Natural killer cell treated with Interleukin-12 subunit alpha and Interleukin-12 subunit beta and Interleukin-15 and Interleukin-18, amount 100 ng/mL, for 72 hours (primary cell): ENCODE data around the gene OR51B5. TPM values are rescaled to one million over a fixed set of nuclear protein-coding genes. Genes with fewer than 3 reads are reported as not detected.
"Not testable (repeated sequence)": the region's sequence is repeated elsewhere in the genome, so short reads cannot be mapped to it uniquely, and the experiment has no call there.

Source experiments
- ATAC-seq, 2 donors: fragments of 150-1000 bp; cut with Tn5 transposase in 1 of 2; sonication (Bioruptor Pico), chemical (Tn5 transposase) in 1 of 2; 2 replicates each; pipeline ENCODE4 v1.10.0; 2021
- DNase-seq: peaks from one replicate; pipeline ENCODE4 v3.0.0; 2022; ENCODE audit warnings: low spot score
- H3K27ac Mint-ChIP-seq, 2 donors: 1 replicate in 1 of 2; 2 replicates in 1 of 2; pipeline ENCODE4 v1.8.0; 2022; ENCODE audit warnings: mixed read lengths in 2 of 2, mild to moderate bottlenecking in 1 of 2, moderate library complexity in 1 of 2
- H3K27me3 Mint-ChIP-seq, 2 donors: 1 replicate in 1 of 2; 2 replicates in 1 of 2; pipeline ENCODE4 v1.8.0; 2022; ENCODE audit warnings: mixed read lengths in 2 of 2
- H3K36me3 Mint-ChIP-seq: one replicate; pipeline ENCODE4 v1.8.0; 2022; ENCODE audit warnings: mixed read lengths
- H3K4me1 Mint-ChIP-seq, 2 donors: 1 replicate in 1 of 2; 2 replicates in 1 of 2; pipeline ENCODE4 v1.8.0; 2022; ENCODE audit warnings: low read depth in 2 of 2, mixed read lengths in 2 of 2, mild to moderate bottlenecking in 1 of 2
- H3K4me3 Mint-ChIP-seq: one replicate; pipeline ENCODE4 v1.8.0; 2022; ENCODE audit warnings: mixed read lengths
- H3K9me3 Mint-ChIP-seq: 2 replicates; pipeline ENCODE4 v1.8.0; 2022; ENCODE audit warnings: mixed read lengths
- total RNA-seq, 2 donors: library from RNA; stranded (reverse); gene quantifications; one replicate each; pipeline ENCODE4 v1.2.3, GENCODE V29; 2022

OR51B5 gene
- total RNA-seq, 2 donors from 2014 or later, result not detected

DNA sequence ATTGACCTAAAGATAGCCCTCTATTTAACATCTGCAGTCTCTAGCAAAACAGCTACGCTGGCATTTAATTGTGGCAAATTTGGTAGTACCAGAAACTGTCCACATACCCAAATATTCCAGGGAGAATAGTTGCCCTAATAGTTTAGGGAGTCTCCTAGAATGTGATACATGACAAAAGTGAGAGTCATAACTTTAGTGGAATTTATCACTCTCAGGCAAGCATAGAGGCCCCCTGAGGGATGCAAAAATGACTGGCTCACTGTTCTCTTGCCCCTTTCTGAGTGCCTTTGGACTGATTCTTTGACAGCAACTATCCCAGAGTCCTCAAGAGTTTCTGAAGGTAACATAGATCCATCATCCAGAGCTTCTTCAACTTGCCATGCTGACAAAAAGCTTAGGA is 39.3 kb downstream of the OR51B5 start:
- Mint-ChIP-seq H3K4me3 (no peak overlapping the region), H3K9me3 (peaks cover 4% of the 10 kb centered on the region), H3K36me3 (no peaks in the 10 kb centered on the region), H3K27ac (no peak overlapping the region), H3K4me1 (no peaks in the 10 kb centered on the region), H3K27me3 (peaks cover 2 to 13% of the 10 kb centered on the region in 2 donors)
- ATAC-seq (no peak), DNase-seq (no peak)

GRCh38 chr11:5303626-5304025 is 39.7 kb downstream of the OR51B5 start:
- Mint-ChIP-seq H3K9me3 (peaks cover 4% of the 10 kb centered on the region), H3K4me1 (no peaks in the 10 kb centered on the region), H3K4me3 (no peak overlapping the region), H3K27ac (no peak overlapping the region), H3K36me3 (no peaks in the 10 kb centered on the region), H3K27me3 (peaks cover 2 to 13% of the 10 kb centered on the region in 2 donors)
- DNase-seq, result no peak
- no peak for ATAC-seq

DNA sequence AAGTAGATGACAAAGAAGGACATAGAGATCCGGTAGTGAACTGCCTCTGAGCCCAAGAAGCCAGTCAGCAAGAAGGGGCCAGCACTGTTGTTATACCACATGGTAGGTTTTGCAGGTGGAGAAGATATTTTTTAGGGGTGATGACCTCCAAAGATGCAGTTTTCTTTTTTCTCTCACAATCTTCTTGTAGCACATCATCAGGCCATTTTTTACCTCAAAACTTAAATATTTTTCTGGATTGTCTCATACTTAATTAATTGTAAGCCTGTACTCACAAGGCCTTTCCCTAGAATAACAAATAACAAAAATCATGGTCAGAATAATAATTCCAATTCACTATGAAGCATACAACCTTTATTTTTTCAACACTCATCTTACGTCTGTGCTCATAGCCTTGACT is 41.5 kb downstream of the OR51B5 start, which contains the start of gene OR51B4:
TSS of gene OR51B4 (minus strand) at position 101 of the 400 bp plus-strand sequence. CDS start at position 101, 0 bp downstream.
- H3K4me1 Mint-ChIP-seq, result no peaks in the 10 kb centered on the region
- ATAC-seq (no peak), DNase-seq (no peak)
- peaks cover 4% of the 10 kb centered on the region for H3K9me3 Mint-ChIP-seq
- no peak within 1 kb of the TSS for H3K4me3 Mint-ChIP-seq
- no peaks in the 10 kb centered on the region for H3K36me3 Mint-ChIP-seq
- H3K27me3 Mint-ChIP-seq, result peaks cover 3 to 8% of the 10 kb centered on the region in 2 donors
- no peak within 1 kb of the TSS for H3K27ac Mint-ChIP-seq

DNA sequence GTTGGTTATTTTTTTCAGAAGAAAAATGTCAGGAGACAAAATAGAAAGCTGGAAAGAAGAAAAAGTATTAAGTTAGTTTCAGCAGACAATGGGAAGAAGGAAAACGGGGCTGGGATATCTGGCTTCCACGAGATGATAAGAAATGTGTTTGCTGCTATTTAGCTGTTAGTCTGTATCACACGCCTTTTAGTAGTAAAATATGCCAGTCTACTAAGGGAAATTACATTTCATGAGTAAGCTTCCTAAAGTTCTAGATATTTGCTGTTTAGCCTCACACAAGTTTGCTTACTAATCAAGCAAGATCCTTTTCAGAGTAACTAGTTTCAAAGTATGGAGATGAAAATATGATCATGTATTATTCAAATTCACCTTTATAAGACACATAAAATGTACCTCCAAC is 43.1 kb downstream of the OR51B5 start:
- no peak for ATAC-seq
- Mint-ChIP-seq H3K27me3 (peaks cover 3 to 8% of the 10 kb centered on the region in 2 donors), H3K9me3 (peaks cover 4% of the 10 kb centered on the region)

DNA sequence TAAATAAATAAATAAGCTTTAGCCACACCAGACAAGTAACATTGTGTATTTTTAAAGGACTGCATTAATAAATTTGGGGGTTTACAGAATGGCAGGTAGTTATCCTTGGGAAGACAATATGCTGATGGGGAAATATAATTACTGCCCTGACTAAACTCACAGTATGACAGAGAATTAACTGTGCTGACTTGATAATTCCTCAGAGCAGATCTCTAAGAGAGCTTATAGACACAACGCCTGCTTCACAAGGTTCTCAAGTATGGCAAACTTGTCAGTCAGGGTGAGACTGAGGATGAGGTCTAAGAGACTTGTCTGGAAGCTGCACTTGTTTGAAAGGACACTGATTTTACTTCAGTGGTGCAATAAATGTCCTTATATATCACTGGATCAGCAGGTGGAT is 44.9 kb downstream of the OR51B5 start:
- Mint-ChIP-seq H3K36me3 (no peaks in the 10 kb centered on the region), H3K9me3 (peaks cover 4% of the 10 kb centered on the region), H3K4me3 (no peak overlapping the region), H3K27me3 (peaks cover 3 to 8% of the 10 kb centered on the region in 2 donors), H3K27ac (no peak overlapping the region), H3K4me1 (no peaks in the 10 kb centered on the region)
- ATAC-seq (no peak), DNase-seq (no peak)

More for the DNA sequence above, 43.1 kb downstream of the OR51B5 start:
- DNase-seq, result no peak
- Mint-ChIP-seq H3K4me1 (no peaks in the 10 kb centered on the region), H3K27ac (no peak overlapping the region), H3K4me3 (no peak overlapping the region), H3K36me3 (no peaks in the 10 kb centered on the region)

DNA sequence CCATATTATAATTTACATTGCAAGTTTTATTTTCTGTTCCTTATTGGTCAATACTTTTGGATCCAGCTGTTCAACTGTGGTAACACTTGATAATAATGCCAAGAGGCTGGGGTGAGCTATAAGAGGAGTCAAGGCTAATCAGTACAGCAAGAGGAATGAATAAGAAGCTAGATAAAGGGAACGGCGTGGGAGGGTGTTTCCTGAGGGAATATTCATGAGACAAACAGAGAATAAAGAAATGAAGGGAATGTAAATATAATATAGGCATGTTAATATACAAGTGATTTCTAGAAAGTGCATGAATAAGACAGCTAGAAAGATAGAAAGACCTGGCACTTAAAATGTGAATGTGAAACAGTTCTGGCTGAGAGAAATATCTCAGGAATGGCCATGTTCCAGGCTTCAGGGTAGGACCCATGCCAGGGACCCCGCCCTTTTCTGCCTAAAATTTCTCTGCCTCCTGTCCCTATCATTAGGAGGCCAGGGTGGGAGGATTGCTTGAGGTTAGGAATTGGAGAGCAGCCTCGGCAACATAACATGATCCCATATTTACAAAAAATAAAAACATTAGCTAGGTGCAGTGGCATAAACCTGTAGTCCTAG is 45.5 kb downstream of the OR51B5 start:
- DNase-seq (no peak), ATAC-seq (no peak)
- H3K9me3 Mint-ChIP-seq, result peaks cover 7% of the 10 kb centered on the region
- H3K27me3 Mint-ChIP-seq, result peaks cover 3 to 8% of the 10 kb centered on the region in 2 donors
- H3K4me3 Mint-ChIP-seq, result no peak overlapping the region
- H3K27ac Mint-ChIP-seq, result no peak overlapping the region
- no peaks in the 10 kb centered on the region for H3K36me3 Mint-ChIP-seq
- no peaks in the 10 kb centered on the region for H3K4me1 Mint-ChIP-seq

DNA sequence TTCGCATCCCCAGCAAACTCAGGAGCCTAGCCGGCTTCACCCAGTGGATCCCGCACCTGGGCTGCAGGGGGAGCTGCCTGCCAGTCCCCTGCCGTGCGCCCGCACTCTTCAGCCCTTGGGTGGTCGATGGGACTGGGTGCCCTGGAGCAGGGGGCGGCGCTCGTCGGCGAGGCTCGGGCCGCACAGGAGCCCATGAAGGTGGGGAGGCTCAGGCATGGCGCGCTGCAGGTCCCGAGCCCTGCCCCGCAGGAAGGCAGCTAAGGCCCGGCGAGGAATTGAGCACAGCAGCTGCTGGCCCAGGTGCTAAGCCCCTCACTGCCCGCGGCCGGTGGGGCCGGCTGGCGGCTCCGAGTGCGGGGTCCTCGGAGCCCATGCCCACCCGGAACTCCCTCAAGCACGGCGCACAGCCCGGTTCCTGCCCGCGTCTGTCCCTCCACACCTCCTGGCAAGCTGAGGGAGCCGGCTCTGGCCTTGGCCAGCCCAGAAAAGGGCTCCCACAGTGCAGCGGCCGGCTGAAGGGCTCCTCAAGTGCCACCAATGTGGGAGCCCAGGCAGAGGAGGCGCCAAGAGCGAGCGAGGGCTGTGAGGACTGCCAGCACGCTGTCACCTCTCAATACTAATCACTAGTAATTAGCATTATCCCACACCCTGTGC is 48.9 kb downstream of the OR51B5 start:
- not testable (repeated sequence) for H3K9me3 Mint-ChIP-seq, H3K27me3 Mint-ChIP-seq

GRCh38 chr11:5293028-5293427 is 50.3 kb downstream of the OR51B5 start:
- ATAC-seq, result no peak
- Mint-ChIP-seq H3K27me3 (peaks cover 0 to 3% of the 10 kb centered on the region in 2 donors), H3K4me3 (no peak overlapping the region), H3K27ac (no peak overlapping the region), H3K9me3 (peaks cover 3% of the 10 kb centered on the region), H3K36me3 (no peaks in the 10 kb centered on the region), H3K4me1 (no peaks in the 10 kb centered on the region)
- DNase-seq, result no peak

More for the DNA sequence above, 48.9 kb downstream of the OR51B5 start:
- H3K4me3 Mint-ChIP-seq, H3K27ac Mint-ChIP-seq, H3K36me3 Mint-ChIP-seq, H3K4me1 Mint-ChIP-seq, DNase-seq, ATAC-seq: not testable (repeated sequence)

Other genes starting within 250 kb of the OR51B5 start
- not detected for gene OR52A5, start 205.2 kb downstream of the OR51B5 start, total RNA-seq
- not detected for gene OR52A1, start 188.8 kb downstream of the OR51B5 start, total RNA-seq
- gene OR51V1, start 142.8 kb downstream of the OR51B5 start, total RNA-seq, result not detected
- not detected for gene HBB, start 116.5 kb downstream of the OR51B5 start, total RNA-seq
- not detected for gene HBD, start 109.0 kb downstream of the OR51B5 start, total RNA-seq
- gene HBG1, start 93.7 kb downstream of the OR51B5 start, total RNA-seq, result not detected
- not detected for gene HBG2, start 88.7 kb downstream of the OR51B5 start, total RNA-seq
- not detected for gene HBE1, start 73.6 kb downstream of the OR51B5 start, total RNA-seq
- gene OR51B4, start 41.6 kb downstream of the OR51B5 start, total RNA-seq, result not detected
- gene OR51B2, start 19.2 kb downstream of the OR51B5 start, total RNA-seq, result not detected
- not detected for gene OR51B6, start 8.0 kb upstream of the OR51B5 start, total RNA-seq
- gene OR51M1, start 40.3 kb upstream of the OR51B5 start, total RNA-seq, result not detected
- not detected for gene OR51Q1, start 78.6 kb upstream of the OR51B5 start, total RNA-seq
- gene OR51I1, start 98.0 kb upstream of the OR51B5 start, total RNA-seq, result not detected
- gene OR51I2, start 105.8 kb upstream of the OR51B5 start, total RNA-seq, result not detected
- not detected for gene OR52D1, start 145.2 kb upstream of the OR51B5 start, total RNA-seq
- not detected for gene UBQLN3, start 166.4 kb upstream of the OR51B5 start, total RNA-seq
- gene UBQLNL, start 173.2 kb upstream of the OR51B5 start, total RNA-seq, result under 1 TPM in 1 of 2 donors, not detected in 1; 0.17 TPM
- not detected for gene OR52H1, start 205.0 kb upstream of the OR51B5 start, total RNA-seq
- not detected for gene OR52B6, start 237.4 kb upstream of the OR51B5 start, total RNA-seq